Activated CD4-positive, alpha-beta T cell treated with anti-CD3 and anti-CD28 coated beads, Interleukin-2, amount 10 ng/mL, durations not matched to agents 7 days and 5 days (primary cell): Measurements from ENCODE around the gene MARCO. TPM values are rescaled to one million over a fixed set of nuclear protein-coding genes. Genes with fewer than 3 reads are reported as not detected.
"Not testable (repeated sequence)": the region's sequence is repeated elsewhere in the genome, so short reads cannot be mapped to it uniquely, and the experiment has no call there.

Experiments used
- CTCF ChIA-PET: fragments of 350-600 bp; sonication (Branson Sonifier 250); formaldehyde crosslinking; loops from one replicate; lab custom pipeline; 2021; ENCODE audit warnings: antibody characterized with exemption; lab: Charles Lee
- POLR2A ChIA-PET: fragments of 350-600 bp; sonication (Branson Sonifier 250); formaldehyde crosslinking; loops from one replicate; lab custom pipeline; 2021; ENCODE audit warnings: antibody characterized with exemption; lab: Charles Lee
- DNase-seq: peaks from one replicate; pipeline ENCODE4 v3.0.0-alpha.2; 2020
- H3K27ac Mint-ChIP-seq: one replicate; pipeline ENCODE4 v1.8.0; 2021; ENCODE audit warnings: mild to moderate bottlenecking, moderate library complexity, mixed read lengths
- H3K27me3 Mint-ChIP-seq: one replicate; pipeline ENCODE4 v1.8.0; 2021; ENCODE audit warnings: mixed read lengths
- H3K36me3 Mint-ChIP-seq: one replicate; pipeline ENCODE4 v1.8.0; 2021; ENCODE audit warnings: low read depth, mixed read lengths
- H3K4me1 Mint-ChIP-seq: one replicate; pipeline ENCODE4 v1.8.0; 2021; ENCODE audit warnings: mixed read lengths
- H3K4me3 Mint-ChIP-seq: one replicate; pipeline ENCODE4 v1.8.0; 2021; ENCODE audit warnings: mild to moderate bottlenecking, moderate library complexity, mixed read lengths
- H3K9me3 Mint-ChIP-seq: one replicate; pipeline ENCODE4 v1.8.0; 2021; ENCODE audit warnings: mixed read lengths
- total RNA-seq, 2 experiments: library from RNA; stranded (reverse); gene quantifications; one replicate each; pipeline ENCODE4 v1.2.3, GENCODE V29; 2021

Gene MARCO
- total RNA-seq, 2 experiments from 2014 or later = not detected

DNA sequence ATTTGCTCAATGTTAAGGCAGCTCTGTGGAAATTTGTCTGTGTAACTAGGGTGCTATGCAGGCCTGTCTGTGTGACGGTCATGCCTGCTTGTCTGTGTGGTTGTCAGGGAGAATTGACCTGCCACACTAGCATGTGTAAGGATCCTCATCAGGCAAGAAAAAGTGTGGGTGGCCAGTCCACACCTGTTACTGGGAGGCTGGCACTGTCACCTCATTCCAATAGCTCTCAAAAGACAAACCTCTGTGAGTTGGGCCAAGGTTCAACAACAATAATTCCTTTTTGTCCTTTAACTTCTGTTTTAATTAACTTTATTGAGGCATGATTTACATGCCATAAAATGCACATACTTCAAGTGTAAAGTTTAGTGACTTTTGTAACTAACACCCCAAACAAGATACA, 4.2 kb upstream of the MARCO start:
- H3K27ac Mint-ChIP-seq = no peak overlapping the region
- H3K27me3 Mint-ChIP-seq = peaks cover 9% of the 10 kb centered on the region
- H3K36me3 Mint-ChIP-seq = no peaks in the 10 kb centered on the region
- ChIA-PET POLR2A (no interaction called here), CTCF (interaction anchor here (0.6 kb wide), 1 partner anchor 575 kb away, joined by 3 read pairs; no protein-coding TSS in a partner anchor)
- peaks cover 7% of the 10 kb centered on the region for H3K4me1 Mint-ChIP-seq
- H3K9me3 Mint-ChIP-seq = peaks cover 7% of the 10 kb centered on the region
- no peak for DNase-seq
- H3K4me3 Mint-ChIP-seq = no peak overlapping the region

DNA sequence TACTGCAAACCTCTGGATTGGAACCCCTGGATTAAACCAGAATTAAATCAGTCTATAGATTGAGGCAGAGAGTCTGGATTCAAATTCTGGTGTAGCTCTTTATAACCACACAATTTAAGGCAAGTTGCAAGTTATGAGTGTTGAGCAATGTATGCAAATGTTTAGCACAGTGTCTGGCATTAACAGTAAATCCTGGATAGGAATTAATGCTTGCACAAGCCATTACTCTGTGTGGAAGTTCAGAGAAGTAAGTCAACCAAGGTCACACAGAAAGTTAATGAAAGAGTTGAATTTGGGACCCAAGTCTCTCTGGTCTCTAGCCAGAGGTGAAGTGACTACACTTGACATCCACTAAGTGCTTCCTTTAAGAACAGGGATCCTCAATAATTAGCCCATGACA, 2.0 kb upstream of the MARCO start:
- Mint-ChIP-seq H3K4me3 (no peak overlapping the region), H3K4me1 (peaks cover 7% of the 10 kb centered on the region), H3K27me3 (peaks cover 4% of the 10 kb centered on the region), H3K9me3 (no peaks in the 10 kb centered on the region), H3K36me3 (no peaks in the 10 kb centered on the region), H3K27ac (no peak overlapping the region)
- no peak for DNase-seq
- ChIA-PET CTCF (interaction anchor here (0.9 kb wide), 1 partner anchor 56 kb away, joined by 3 read pairs; no protein-coding TSS in a partner anchor), POLR2A (no interaction called here)

DNA sequence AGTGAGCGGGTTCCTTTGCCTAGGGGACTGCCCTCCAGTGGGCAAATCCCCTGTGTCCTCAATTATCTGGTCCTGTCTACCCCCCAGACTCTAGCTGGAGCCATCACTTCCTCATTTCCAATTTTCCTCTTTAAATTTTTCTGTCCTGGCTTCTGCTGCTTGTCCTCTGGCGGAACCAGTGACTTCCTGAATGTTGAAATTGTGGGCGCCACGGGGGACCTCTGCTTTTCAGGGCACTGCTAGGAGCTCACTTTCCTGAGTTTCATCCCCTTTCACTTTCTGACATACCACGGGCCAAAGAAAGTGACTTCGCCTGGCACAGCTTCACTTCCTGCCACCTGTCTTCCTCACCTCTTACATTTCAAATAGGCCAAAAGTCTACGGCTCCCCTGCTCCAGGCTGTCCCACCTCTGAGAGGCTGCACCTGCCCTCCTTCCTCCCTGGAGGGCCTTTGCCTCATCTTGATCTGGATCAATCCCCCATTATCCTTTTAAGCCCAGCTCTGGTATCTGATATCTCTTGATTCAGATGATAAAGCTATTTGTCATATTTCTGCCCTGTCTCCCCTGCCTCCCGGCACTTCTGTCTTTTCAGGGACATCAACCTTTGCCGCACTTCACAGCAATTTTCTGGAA, 1.4 kb upstream of the MARCO start:
- ChIA-PET POLR2A (no interaction called here), CTCF (interaction anchor here (0.9 kb wide), 1 partner anchor 57 kb away, joined by 3 read pairs; no protein-coding TSS in a partner anchor)
- H3K27me3 Mint-ChIP-seq = peaks cover 4% of the 10 kb centered on the region
- H3K4me3 Mint-ChIP-seq = no peak overlapping the region
- no peak overlapping the region for H3K27ac Mint-ChIP-seq
- H3K36me3 Mint-ChIP-seq = no peaks in the 10 kb centered on the region
- no peaks in the 10 kb centered on the region for H3K9me3 Mint-ChIP-seq
- DNase-seq = no peak
- H3K4me1 Mint-ChIP-seq = peaks cover 7% of the 10 kb centered on the region

DNA sequence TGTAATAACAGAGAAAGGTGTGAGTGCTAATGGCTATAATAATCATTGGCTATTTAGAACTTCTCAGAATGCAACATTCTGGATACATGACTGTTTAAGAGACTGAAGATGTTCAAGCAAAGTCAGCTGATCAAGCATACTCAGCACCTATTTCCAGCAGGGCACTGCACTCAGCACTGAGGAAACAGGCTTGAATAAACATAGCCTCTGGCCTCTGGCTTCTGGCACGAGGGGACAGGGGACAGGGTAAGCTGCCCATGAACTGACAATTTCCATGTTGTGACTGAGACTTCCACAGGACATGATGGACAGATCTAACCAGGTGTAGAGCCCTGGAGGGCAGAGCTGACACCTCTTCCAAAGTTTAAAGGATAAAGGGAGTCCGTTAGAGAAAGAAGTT, 1.3 kb downstream of the MARCO start:
- Mint-ChIP-seq H3K27ac (no peak overlapping the region), H3K4me1 (peaks cover 7% of the 10 kb centered on the region)
- POLR2A ChIA-PET = no interaction called here

DNA sequence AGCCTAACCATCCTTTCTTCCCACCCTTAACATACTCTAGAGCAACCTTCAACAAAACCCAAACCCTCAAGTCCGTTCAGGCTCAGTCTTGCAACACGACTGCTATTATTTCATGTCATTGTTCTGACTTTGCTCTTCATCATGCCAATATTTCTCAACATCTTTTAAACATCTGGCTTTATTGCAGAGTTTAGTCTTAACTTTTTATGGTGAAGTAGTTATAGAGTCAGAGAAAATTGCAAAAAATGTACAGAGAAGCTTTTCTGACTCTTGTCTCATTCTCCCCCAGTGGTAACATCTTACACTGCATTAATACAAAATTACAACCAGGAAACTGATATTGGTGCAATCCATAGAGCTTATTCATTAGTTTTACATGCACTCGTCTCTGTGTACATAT, 3.9 kb downstream of the MARCO start:
- peaks cover 2% of the 10 kb centered on the region for H3K4me1 Mint-ChIP-seq
- no peaks in the 10 kb centered on the region for H3K36me3 Mint-ChIP-seq
- no peak for DNase-seq
- POLR2A ChIA-PET = no interaction called here
- no peak overlapping the region for H3K27ac Mint-ChIP-seq
- H3K27me3 Mint-ChIP-seq = peaks cover 8% of the 10 kb centered on the region
- H3K9me3 Mint-ChIP-seq = no peaks in the 10 kb centered on the region
- CTCF ChIA-PET = no interaction called here
- no peak overlapping the region for H3K4me3 Mint-ChIP-seq

More for the DNA sequence above, 1.3 kb downstream of the MARCO start:
- Mint-ChIP-seq H3K27me3 (peaks cover 7% of the 10 kb centered on the region), H3K9me3 (no peaks in the 10 kb centered on the region), H3K4me3 (no peak overlapping the region), H3K36me3 (no peaks in the 10 kb centered on the region)
- CTCF ChIA-PET = no interaction called here
- DNase-seq = no peak

DNA sequence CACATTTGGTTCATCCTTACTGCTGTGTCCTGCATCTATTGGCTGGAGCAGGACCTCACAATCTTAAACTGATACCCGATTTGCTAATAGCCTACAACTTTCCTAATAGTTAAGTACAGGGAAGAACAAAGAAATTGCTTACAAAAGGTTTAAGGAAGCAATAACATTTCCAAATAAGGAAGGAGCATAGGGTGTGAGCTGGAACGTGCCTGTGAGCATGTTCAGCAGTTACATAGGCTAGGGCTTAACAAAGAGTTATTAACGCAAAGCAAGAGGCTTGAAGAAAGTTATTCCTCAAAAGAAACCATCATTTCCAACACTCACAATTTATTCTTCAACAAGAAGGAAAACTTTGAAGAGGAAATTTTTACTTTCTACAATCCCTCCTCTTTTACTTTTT, 6.3 kb downstream of the MARCO start:
- CTCF ChIA-PET, DNase-seq, POLR2A ChIA-PET, H3K27me3 Mint-ChIP-seq, H3K4me1 Mint-ChIP-seq, H3K27ac Mint-ChIP-seq, H3K4me3 Mint-ChIP-seq, H3K9me3 Mint-ChIP-seq, H3K36me3 Mint-ChIP-seq: not testable (repeated sequence)

DNA sequence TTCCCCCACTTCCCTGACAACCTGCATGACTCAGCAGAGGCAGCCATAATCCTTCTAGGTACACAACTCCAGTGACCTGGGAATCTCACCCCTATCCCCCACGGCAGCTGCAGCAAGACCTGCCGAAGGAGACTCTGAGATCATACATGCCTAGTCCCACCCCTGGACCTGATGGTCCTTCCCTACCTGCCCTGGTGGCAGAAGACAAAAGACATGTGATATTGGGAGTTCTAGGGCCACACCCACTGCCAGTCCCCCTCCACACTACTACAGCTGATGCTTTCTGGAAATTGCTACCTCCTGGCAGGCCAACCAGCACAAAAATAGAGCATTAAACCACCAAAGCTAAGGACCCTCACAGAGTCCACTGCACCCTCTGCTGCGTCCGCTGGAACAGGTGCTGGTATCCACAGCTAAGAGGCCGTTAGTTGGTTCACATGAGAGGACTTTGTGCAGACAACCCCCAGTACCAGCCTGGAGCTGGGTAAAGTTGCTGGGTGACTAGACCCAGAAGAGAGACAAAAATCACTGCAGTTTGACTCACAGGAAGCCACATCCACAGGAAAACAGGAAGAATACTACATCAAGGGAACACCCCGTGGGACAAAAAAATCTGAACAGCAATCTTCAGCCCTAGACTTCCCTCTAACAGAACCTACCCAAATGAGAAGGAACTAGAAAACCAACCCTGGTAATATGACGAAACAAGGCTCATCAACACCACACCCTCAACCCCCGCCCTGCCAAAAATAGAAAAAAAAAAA, 12.5 kb downstream of the MARCO start:
- Mint-ChIP-seq H3K27ac (no peak overlapping the region), H3K4me1 (no peaks in the 10 kb centered on the region), H3K27me3 (peaks cover 5% of the 10 kb centered on the region), H3K9me3 (peaks cover 1% of the 10 kb centered on the region), H3K4me3 (no peak overlapping the region), H3K36me3 (no peaks in the 10 kb centered on the region)
- ChIA-PET POLR2A (no interaction called here), CTCF (no interaction called here)
- no peak for DNase-seq

DNA sequence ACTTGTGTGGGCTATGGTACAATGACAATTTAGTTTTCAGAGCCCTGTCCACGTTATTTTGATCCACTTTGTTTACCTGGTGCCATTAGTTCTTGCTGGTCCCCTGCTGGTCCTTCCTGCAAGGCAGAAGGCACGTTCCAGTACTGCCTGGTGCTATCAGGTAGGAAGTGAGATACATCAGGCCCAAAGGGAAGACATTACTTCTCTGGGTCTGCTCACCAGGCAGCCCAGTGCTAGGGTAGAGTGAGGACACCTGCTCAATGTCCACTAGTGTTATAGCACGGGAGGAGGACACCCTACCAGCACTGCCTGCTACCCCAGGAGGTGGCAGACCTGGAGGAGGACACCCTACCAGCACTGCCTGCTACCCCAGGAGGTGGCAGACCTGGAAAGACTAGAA, 23.7 kb downstream of the MARCO start:
- H3K27ac Mint-ChIP-seq = no peak overlapping the region
- ChIA-PET POLR2A (no interaction called here), CTCF (no interaction called here)
- no peak overlapping the region for H3K4me3 Mint-ChIP-seq
- no peak for DNase-seq
- H3K36me3 Mint-ChIP-seq = no peaks in the 10 kb centered on the region
- no peaks in the 10 kb centered on the region for H3K4me1 Mint-ChIP-seq
- peaks cover 22% of the 10 kb centered on the region for H3K27me3 Mint-ChIP-seq
- no peaks in the 10 kb centered on the region for H3K9me3 Mint-ChIP-seq

DNA sequence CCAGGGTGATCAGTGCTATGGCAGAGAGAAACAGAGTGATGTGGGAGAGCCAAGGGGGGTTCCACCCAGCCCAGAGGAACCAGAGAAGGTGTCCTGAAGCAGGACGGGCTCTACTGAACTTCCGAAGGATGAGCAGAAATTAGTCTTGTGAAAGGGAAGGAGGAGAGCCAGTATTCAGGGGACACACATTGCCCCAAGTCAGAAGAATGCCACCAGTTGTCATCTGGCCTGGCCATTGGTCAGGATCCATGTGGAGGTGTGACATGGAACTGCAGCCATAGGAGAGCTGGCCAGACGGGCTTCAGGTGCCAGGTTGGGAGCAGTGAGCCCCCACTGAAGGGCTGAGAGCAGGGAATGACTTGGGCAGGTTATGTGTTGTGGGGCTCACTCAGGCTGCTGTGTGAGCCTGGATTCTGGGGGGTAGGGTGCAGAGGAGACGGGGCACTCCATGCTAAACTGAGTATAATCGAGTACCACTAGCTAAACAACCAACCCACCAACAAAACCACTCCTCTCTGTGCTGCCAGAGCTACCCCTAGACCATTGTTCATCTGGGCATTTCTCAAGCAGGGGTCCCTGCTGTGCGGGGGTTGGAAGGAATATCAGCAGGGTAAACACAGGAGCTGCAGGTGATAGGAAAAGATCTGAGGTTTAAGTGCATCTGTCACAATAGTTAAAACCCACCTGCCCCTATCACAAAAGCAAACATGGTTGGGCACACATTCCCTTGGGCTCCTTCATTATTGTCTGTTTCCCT, 25.3 kb downstream of the MARCO start:
- peaks cover 13% of the 10 kb centered on the region for H3K27me3 Mint-ChIP-seq
- no peak overlapping the region for H3K27ac Mint-ChIP-seq
- CTCF ChIA-PET = no interaction called here

DNA sequence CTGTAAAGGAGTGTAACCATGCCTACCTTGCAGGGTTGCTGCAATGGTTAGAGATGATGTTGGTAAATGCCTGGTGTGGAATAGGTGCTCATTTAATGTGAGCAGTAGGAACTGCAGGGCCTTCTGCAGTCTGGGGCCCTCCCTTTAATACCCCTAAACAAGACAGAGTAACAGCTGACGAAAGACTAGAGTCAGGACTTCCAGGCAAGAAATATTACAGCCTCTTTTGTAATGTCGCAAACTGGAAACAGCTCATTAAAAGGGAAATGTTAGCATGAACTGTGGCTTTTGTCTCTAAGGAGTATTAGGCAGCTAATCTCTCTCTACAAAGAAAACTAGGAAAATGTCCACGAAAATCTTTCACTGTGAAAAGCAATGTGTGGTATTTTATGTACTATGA, 26.0 kb downstream of the MARCO start:
- no peak for DNase-seq
- CTCF ChIA-PET = no interaction called here
- Mint-ChIP-seq H3K9me3 (no peaks in the 10 kb centered on the region), H3K27ac (no peak overlapping the region), H3K36me3 (no peaks in the 10 kb centered on the region), H3K27me3 (peaks cover 12% of the 10 kb centered on the region), H3K4me1 (no peaks in the 10 kb centered on the region), H3K4me3 (no peak overlapping the region)
- POLR2A ChIA-PET = no interaction called here

More for the DNA sequence above, 25.3 kb downstream of the MARCO start:
- no peaks in the 10 kb centered on the region for H3K4me1 Mint-ChIP-seq
- no peaks in the 10 kb centered on the region for H3K36me3 Mint-ChIP-seq
- no peak overlapping the region for H3K4me3 Mint-ChIP-seq
- POLR2A ChIA-PET = no interaction called here
- no peak for DNase-seq
- no peaks in the 10 kb centered on the region for H3K9me3 Mint-ChIP-seq

DNA sequence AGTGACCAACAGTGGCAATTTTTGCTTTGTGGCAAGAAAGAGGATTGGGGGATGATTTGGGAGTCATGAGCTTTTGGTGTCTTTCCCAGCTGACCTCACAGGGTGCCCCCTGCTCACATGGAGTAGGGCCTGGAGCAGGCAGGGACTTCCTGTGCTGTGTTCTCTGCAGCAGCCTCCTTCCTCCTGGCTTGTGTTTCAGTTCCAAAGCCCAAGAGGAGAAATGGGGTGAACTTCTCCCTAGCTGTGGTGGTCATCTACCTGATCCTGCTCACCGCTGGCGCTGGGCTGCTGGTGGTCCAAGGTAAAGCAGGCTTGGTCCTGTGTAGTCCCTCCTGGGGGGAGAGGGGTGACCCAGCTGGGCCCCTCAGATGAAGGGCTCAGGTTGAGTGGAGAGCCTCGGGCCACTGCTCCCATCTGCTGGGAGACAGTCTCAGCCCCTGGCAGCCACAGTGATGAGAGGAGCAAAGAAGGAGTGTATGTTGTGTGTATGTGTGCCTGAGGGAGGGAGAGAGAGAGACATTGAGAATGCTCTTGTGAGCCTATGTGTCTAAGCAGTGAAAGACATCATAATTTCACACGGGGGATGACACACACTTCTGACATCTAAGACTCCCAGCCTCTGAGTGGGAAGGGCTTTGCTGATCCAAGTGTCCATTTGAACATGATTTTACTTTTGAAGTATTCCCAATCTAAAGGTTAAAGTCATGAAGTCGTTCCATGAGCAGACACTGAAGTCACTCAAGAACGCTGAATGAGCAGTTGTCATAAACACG, 27.2 kb downstream of the MARCO start:
- H3K9me3 Mint-ChIP-seq = no peaks in the 10 kb centered on the region
- POLR2A ChIA-PET = no interaction called here
- DNase-seq = no peak
- no peak overlapping the region for H3K4me3 Mint-ChIP-seq
- peaks cover 12% of the 10 kb centered on the region for H3K27me3 Mint-ChIP-seq
- no peak overlapping the region for H3K27ac Mint-ChIP-seq
- H3K36me3 Mint-ChIP-seq = no peaks in the 10 kb centered on the region
- no peaks in the 10 kb centered on the region for H3K4me1 Mint-ChIP-seq
- CTCF ChIA-PET = no interaction called here

DNA sequence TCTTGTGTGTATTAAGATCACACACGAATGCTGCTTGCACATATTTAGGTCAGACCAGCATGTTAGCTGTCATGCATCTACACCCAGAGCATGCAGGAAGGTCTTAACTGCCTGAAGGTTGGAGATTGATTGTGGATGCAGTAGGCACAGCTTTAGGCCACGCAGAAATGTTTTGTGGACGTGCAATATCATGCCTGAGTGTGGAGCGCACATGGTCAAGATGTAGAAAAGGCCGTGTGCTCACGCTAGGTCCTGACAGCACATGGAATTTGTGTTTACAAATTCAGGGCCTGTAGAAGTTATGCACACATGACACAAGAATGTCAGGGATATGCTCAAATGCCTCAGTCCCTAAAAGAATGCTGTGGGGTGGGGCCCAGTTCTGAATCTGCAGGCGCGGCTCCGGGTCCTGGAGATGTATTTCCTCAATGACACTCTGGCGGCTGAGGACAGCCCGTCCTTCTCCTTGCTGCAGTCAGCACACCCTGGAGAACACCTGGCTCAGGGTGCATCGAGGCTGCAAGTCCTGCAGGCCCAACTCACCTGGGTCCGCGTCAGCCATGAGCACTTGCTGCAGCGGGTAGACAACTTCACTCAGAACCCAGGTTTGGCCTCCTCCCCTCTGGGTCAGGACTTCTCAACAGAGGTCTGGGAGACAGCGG, 27.9 kb downstream of the MARCO start:
- H3K4me1 Mint-ChIP-seq = no peaks in the 10 kb centered on the region
- H3K27ac Mint-ChIP-seq = no peak overlapping the region
- ChIA-PET POLR2A (no interaction called here), CTCF (no interaction called here)
- H3K27me3 Mint-ChIP-seq = peaks cover 10% of the 10 kb centered on the region
- H3K4me3 Mint-ChIP-seq = no peak overlapping the region
- no peak for DNase-seq
- no peaks in the 10 kb centered on the region for H3K9me3 Mint-ChIP-seq
- no peaks in the 10 kb centered on the region for H3K36me3 Mint-ChIP-seq
